Endothelial cell of umbilical vein (primary cell): ENCODE results near the gene RELCH.

ENCODE experiments used
- EZH2 ChIP-seq: IDR thresholded peaks from 2 replicates; pipeline ENCODE4 v1.6.1; 2012; ENCODE audit warnings: borderline replicate concordance, low read depth, mild to moderate bottlenecking, moderate library complexity, low read length, inconsistent platforms; ENCODE audit not compliant: severe bottlenecking
- GATA2 ChIP-seq: IDR thresholded peaks from 2 replicates; pipeline ENCODE4 v1.7.0; 2011; ENCODE audit warnings: low read depth, mild to moderate bottlenecking, moderate library complexity, mixed read lengths, low read length; ENCODE audit not compliant: insufficient read length, insufficient read depth
- MYC ChIP-seq: IDR thresholded peaks from one replicate; pipeline ENCODE4 v1.6.1; 2011; ENCODE audit warnings: mild to moderate bottlenecking, low read depth, low read length
- POLR2A ChIP-seq: IDR thresholded peaks from 2 replicates; pipeline ENCODE4 v1.6.1; 2012; ENCODE audit warnings: low read depth, mild to moderate bottlenecking, control low read depth, low read length
- POLR2AphosphoS5 ChIP-seq: IDR thresholded peaks from 2 replicates; pipeline ENCODE4 v1.6.1; 2012; ENCODE audit warnings: low read depth, mild to moderate bottlenecking, control low read depth, low read length, moderate library complexity; ENCODE audit not compliant: insufficient read depth
- TF ChIP-seq, protein P1 (sequence below), 2 donors: IDR thresholded peaks; 1 replicate in 1 of 2; 2 replicates in 1 of 2; pipeline ENCODE4 v1.5.1; 2011; ENCODE audit warnings: low read length in 2 of 2, mild to moderate bottlenecking in 2 of 2, moderate library complexity in 2 of 2, control low read depth in 1 of 2, inconsistent platforms in 1 of 2, low read depth in 1 of 2; ENCODE audit not compliant: insufficient read depth in 1 of 2; ENCODE audit errors: extremely low read depth in 1 of 2

DNA sequence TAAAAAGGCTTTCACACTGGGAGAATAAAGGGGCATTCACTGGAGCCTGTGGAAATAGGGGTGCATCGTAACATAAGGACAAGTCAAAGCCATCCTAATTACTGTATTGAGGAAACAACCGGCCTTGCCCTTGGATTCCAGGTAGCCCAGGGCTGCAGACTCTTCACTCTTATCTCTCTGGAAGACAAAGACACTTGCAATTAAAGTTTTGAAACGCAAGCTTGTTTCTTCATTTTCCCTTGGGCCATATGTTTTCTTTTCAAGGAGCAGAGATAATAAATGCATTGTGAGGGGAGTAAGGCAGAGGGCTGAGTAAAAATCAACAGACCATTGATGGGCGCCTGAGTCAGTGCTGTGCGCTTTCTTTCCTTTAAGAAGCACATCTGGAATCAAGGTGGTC, 149.6 kb downstream of the RELCH start:
- TF ChIP-seq GATA2 (no peak), POLR2A (no peak), MYC (no peak), POLR2AphosphoS5 (no peak), EZH2 (no peak)
- TF ChIP-seq, protein P1, sequence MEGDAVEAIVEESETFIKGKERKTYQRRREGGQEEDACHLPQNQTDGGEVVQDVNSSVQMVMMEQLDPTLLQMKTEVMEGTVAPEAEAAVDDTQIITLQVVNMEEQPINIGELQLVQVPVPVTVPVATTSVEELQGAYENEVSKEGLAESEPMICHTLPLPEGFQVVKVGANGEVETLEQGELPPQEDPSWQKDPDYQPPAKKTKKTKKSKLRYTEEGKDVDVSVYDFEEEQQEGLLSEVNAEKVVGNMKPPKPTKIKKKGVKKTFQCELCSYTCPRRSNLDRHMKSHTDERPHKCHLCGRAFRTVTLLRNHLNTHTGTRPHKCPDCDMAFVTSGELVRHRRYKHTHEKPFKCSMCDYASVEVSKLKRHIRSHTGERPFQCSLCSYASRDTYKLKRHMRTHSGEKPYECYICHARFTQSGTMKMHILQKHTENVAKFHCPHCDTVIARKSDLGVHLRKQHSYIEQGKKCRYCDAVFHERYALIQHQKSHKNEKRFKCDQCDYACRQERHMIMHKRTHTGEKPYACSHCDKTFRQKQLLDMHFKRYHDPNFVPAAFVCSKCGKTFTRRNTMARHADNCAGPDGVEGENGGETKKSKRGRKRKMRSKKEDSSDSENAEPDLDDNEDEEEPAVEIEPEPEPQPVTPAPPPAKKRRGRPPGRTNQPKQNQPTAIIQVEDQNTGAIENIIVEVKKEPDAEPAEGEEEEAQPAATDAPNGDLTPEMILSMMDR (IDR thresholded peaks at IDR 0.05; ENCODE audit: extremely low read depth in 1 of 2, insufficient read depth in 1 of 2, low read depth in 1 of 2, low read length in 2 of 2) = no peak
